ENCODE measurements around the gene SSTR4. TPM values are rescaled to one million over a fixed set of nuclear protein-coding genes. Genes with fewer than 3 reads are reported as not detected.
"Not testable (repeated sequence)": the region's sequence is repeated elsewhere in the genome, so short reads cannot be mapped to it uniquely, and the experiment has no call there.

Gene SSTR4
- total RNA-seq, 4 donors from 2014 or later, result not detected

GRCh38 chr20:23021951-23022350 lies 13.2 kb upstream of the SSTR4 start:
- H3K9me3 ChIP-seq, result no peaks in the 10 kb centered on the region
- intact Hi-C loops (cut with DNase I), result no loop called here
- H3K27me3 ChIP-seq, result peaks cover 0 to 19% (median 0%) of the 10 kb centered on the region in 4 donors
- DNase-seq, result no peak
- TF ChIP-seq, protein P1, sequence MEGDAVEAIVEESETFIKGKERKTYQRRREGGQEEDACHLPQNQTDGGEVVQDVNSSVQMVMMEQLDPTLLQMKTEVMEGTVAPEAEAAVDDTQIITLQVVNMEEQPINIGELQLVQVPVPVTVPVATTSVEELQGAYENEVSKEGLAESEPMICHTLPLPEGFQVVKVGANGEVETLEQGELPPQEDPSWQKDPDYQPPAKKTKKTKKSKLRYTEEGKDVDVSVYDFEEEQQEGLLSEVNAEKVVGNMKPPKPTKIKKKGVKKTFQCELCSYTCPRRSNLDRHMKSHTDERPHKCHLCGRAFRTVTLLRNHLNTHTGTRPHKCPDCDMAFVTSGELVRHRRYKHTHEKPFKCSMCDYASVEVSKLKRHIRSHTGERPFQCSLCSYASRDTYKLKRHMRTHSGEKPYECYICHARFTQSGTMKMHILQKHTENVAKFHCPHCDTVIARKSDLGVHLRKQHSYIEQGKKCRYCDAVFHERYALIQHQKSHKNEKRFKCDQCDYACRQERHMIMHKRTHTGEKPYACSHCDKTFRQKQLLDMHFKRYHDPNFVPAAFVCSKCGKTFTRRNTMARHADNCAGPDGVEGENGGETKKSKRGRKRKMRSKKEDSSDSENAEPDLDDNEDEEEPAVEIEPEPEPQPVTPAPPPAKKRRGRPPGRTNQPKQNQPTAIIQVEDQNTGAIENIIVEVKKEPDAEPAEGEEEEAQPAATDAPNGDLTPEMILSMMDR (IDR thresholded peaks at IDR 0.05), result no peak
- no peak for TF ChIP-seq POLR2A (IDR thresholded peaks at IDR 0.05)
- H3K36me3 ChIP-seq, result no peaks in the 10 kb centered on the region
- no peak overlapping the region for H3K27ac ChIP-seq
- no peaks in the 10 kb centered on the region for H3K4me1 ChIP-seq
- 74 to 77% methylated on average over 5 of the region's 5 CpGs for WGBS, 2 donors
- H3K4me3 ChIP-seq, result no peak overlapping the region

GRCh38 chr20:23022849-23023248 lies 12.3 kb upstream of the SSTR4 start:
- no peak overlapping the region for H3K27ac ChIP-seq
- no peak for DNase-seq

GRCh38 chr20:23023621-23024177 lies 11.4 kb upstream of the SSTR4 start:
- Histone ChIP-seq H3K36me3 (no peaks in the 10 kb centered on the region), H3K9me3 (no peaks in the 10 kb centered on the region), H3K27me3 (peaks cover 0 to 24% (median 0%) of the 10 kb centered on the region in 4 donors), H3K27ac (no peak overlapping the region), H3K4me1 (peaks cover 0 to 1% (median 0%) of the 10 kb centered on the region in 3 donors), H3K4me3 (no peak overlapping the region)
- intact Hi-C loops (cut with DNase I), result no loop called here
- WGBS, 2 donors, result 88 to 89% methylated on average over 4 to 10 of the region's 10 CpGs
- TF ChIP-seq, protein P1 (IDR thresholded peaks at IDR 0.05), result no peak
- no peak for TF ChIP-seq POLR2A (IDR thresholded peaks at IDR 0.05)
- no peak for DNase-seq

More at GRCh38 chr20:23022849-23023248, 12.3 kb upstream of the SSTR4 start:
- Histone ChIP-seq H3K9me3 (no peaks in the 10 kb centered on the region), H3K4me3 (no peak overlapping the region), H3K4me1 (no peaks in the 10 kb centered on the region), H3K27me3 (peaks cover 0 to 24% (median 0%) of the 10 kb centered on the region in 4 donors), H3K36me3 (no peaks in the 10 kb centered on the region)
- 90 to 91% methylated on average over 4 of the region's 4 CpGs for WGBS, 2 donors
- TF ChIP-seq POLR2A (IDR thresholded peaks at IDR 0.05), result no peak
- TF ChIP-seq, protein P1 (IDR thresholded peaks at IDR 0.05), result no peak
- intact Hi-C loops (cut with DNase I), result no loop called here

- intact Hi-C loops (cut with DNase I), result no loop called here
- no peak overlapping the region for H3K27ac ChIP-seq
- TF ChIP-seq, protein P1 (IDR thresholded peaks at IDR 0.05), result no peak
- no peak for TF ChIP-seq POLR2A (IDR thresholded peaks at IDR 0.05)
Measured at GRCh38 chr20:23024701-23025100, 10.4 kb upstream of the SSTR4 start.

DNA sequence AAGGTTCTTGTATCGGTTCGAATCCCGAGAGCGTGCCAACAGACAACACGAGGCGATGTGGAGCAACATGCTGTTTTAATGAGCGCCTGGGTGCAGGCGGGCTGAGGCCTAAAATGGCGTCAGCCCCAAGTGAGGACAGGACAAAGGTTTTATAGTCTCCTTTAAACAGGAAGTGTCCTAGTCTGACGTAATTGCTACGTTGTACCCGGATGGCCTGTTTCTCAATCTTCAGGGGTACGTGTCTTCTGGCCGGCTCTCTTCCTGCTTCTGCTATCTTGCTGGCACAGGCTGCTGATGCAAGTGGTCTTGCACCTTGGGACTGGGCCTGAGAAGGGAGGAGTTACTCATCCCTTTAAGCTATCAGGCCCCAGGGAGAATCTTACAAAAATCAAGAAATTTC lies 9.6 kb upstream of the SSTR4 start:
- intact Hi-C loops (cut with DNase I); DNase-seq; H3K27ac ChIP-seq; H3K36me3 ChIP-seq; H3K9me3 ChIP-seq; H3K4me3 ChIP-seq; H3K4me1 ChIP-seq: not testable (repeated sequence)
- 89 to 91% methylated on average over 14 of the region's 14 CpGs for WGBS, 2 donors
- peaks cover 0 to 19% (median 0%) of the 10 kb centered on the region in 4 donors for H3K27me3 ChIP-seq

More at GRCh38 chr20:23024701-23025100, 10.4 kb upstream of the SSTR4 start:
- peaks cover 0 to 20% (median 0%) of the 10 kb centered on the region in 4 donors for H3K27me3 ChIP-seq
- H3K4me3 ChIP-seq, result no peak overlapping the region
- peaks cover 0 to 4% (median 0%) of the 10 kb centered on the region in 3 donors for H3K4me1 ChIP-seq
- DNase-seq, result no peak
- H3K36me3 ChIP-seq, result no peaks in the 10 kb centered on the region
- 82 to 90% methylated on average over 3 of the region's 3 CpGs for WGBS, 2 donors
- H3K9me3 ChIP-seq, result no peaks in the 10 kb centered on the region

All from esophagus squamous epithelium (tissue), 5 donors.